Fibroblast of lung (primary cell): ENCODE measurements around the gene MAPKAP1. TPM values are rescaled to one million over a fixed set of nuclear protein-coding genes. Genes with fewer than 3 reads are reported as not detected.
"Not testable (repeated sequence)": the region's sequence is repeated elsewhere in the genome, so short reads cannot be mapped to it uniquely, and the experiment has no call there.

Experiments used
- DNase-seq, 2 donors: peaks; one replicate each; pipeline versions ENCODE4 v3.0.0 to v3.0.0-alpha.2; 2010; ENCODE audit warnings: low read depth in 2 of 2
- H2AFZ ChIP-seq: 2 replicates; pipeline ENCODE4 v1.5.1; 2012; ENCODE audit warnings: low read length, control low read depth, inconsistent platforms
- H3K27ac ChIP-seq: 2 replicates; pipeline ENCODE4 v1.5.1; 2011; ENCODE audit warnings: low read length, control low read depth; ENCODE audit not compliant: insufficient read depth
- H3K27me3 ChIP-seq: 2 replicates; pipeline ENCODE4 v1.5.1; 2011; ENCODE audit warnings: mild to moderate bottlenecking, low read length; ENCODE audit not compliant: control insufficient read depth, insufficient read depth
- H3K36me3 ChIP-seq: 2 replicates; pipeline ENCODE4 v1.5.1; 2011; ENCODE audit warnings: low read length; ENCODE audit not compliant: control insufficient read depth, insufficient read depth
- H3K4me1 ChIP-seq: 2 replicates; pipeline ENCODE4 v1.5.1; 2011; ENCODE audit warnings: low read length; ENCODE audit not compliant: control insufficient read depth, insufficient read depth; ENCODE audit errors: extremely low read depth
- H3K4me2 ChIP-seq: 2 replicates; pipeline ENCODE4 v1.5.1; 2011; ENCODE audit warnings: low read length, control low read depth; ENCODE audit not compliant: insufficient read depth; ENCODE audit errors: extremely low read depth
- H3K4me3 ChIP-seq, 4 experiments: fragments of 200-600 bp in 1 of 4; sonication (generic) in 1 of 4; replicated peaks in 1 of 4; 2 replicates each; pipeline ENCODE4 v1.5.1; 2011 to 2016; ENCODE audit warnings: low read length in 4 of 4, low read depth in 3 of 4, mild to moderate bottlenecking in 3 of 4, control low read depth in 2 of 4, inconsistent platforms in 1 of 4, mixed read lengths in 1 of 4; ENCODE audit not compliant: insufficient read depth in 1 of 4; ENCODE audit errors: control extremely low read depth in 1 of 4
- H3K79me2 ChIP-seq: 2 replicates; pipeline ENCODE4 v1.5.1; 2012; ENCODE audit warnings: mild to moderate bottlenecking, low read length, inconsistent platforms; ENCODE audit not compliant: control insufficient read depth, insufficient read depth
- H3K9ac ChIP-seq: 2 replicates; pipeline ENCODE4 v1.5.1; 2011; ENCODE audit warnings: mild to moderate bottlenecking, low read length, control low read depth; ENCODE audit not compliant: insufficient read depth
- H3K9me3 ChIP-seq: 2 replicates; pipeline ENCODE4 v1.5.1; 2012; ENCODE audit warnings: low read depth, low read length; ENCODE audit not compliant: control insufficient read depth, insufficient read depth
- H4K20me1 ChIP-seq: 2 replicates; pipeline ENCODE4 v1.5.1; 2011; ENCODE audit warnings: low read length; ENCODE audit not compliant: control insufficient read depth, insufficient read depth; ENCODE audit errors: extremely low read depth
- EZH2 ChIP-seq: IDR thresholded peaks from 2 replicates; pipeline ENCODE4 v1.5.1; 2012; ENCODE audit warnings: low read length, control low read depth, mild to moderate bottlenecking; ENCODE audit errors: missing control alignments
- polyA plus RNA-seq, 2 donors: library from polyadenylated mRNA; depleted of rRNA in 1 of 2; stranded (reverse) in 1 of 2; unstranded in 1 of 2; fragments of >200 nt; gene quantifications; 2 replicates each; pipeline ENCODE4 v1.2.1, GENCODE V29; 2011 to 2012; ENCODE audit warnings: missing spikeins in 1 of 2
- total RNA-seq: library from RNA; depleted of rRNA; stranded (reverse); fragments of >200 nt; gene quantifications from 2 replicates; pipeline ENCODE4 v1.2.1, GENCODE V29; 2014
- TF ChIP-seq, protein P1 (sequence below), 2 donors: IDR thresholded peaks in 1 of 2; conservative IDR thresholded peaks in 1 of 2; 1 replicate in 1 of 2; 2 replicates in 1 of 2; pipeline ENCODE4 v1.5.1; 2011 to 2012; ENCODE audit warnings: low read length in 2 of 2, control low read depth in 1 of 2, inconsistent platforms in 1 of 2, low read depth in 1 of 2, mild to moderate bottlenecking in 1 of 2

MAPKAP1 gene
- total and polyA plus RNA-seq, 2 donors (not counting 1 experiment from before 2014, with no cell fraction given), result 63.7 to 127 TPM

DNA sequence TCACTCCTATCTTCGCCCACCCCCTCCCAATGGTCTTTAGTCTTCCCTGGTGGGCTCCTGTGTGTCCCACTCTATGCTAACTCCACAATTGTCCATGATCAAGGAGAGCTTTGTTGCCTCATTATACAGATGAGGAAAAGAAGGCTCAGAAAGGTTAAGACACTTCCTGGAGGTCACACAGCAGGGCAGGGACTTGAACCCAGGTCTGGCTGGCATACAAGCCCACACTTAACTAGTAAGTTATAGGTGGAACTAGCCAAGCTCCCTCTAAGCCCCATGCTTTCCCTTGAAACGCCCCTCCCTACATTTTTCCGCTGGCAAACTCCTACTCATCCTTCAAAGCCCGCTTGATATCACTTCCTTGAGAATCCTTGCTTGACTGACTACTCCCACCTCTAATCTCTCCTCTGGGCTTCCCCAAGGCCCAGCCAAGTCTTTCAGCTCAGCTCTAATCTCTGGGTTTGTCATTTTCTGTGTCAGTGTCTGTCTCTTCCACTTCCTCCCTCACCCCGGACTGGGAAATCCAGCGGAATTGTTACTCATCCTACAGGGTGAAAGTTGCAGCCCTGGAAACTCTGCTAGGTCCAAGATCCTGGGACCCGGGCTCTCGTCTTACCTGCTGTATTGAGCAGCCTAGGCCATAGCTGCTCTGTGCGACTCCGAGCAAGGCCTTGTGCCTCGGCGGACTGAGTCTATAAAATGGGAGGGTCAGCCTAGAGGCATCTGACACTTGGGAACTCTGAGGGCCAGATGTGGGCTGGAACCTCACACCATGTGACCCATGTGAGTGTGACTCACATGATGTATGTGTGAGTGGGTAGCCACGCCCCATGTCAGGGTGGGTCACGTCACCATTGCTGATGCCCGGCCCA is 300.8 kb downstream of the MAPKAP1 start:
- Histone ChIP-seq H3K4me2 (no peak overlapping the region), H3K4me3 (no peak overlapping the region)
- peak in 1 of 2 donors; percentile 48 for DNase-seq

DNA sequence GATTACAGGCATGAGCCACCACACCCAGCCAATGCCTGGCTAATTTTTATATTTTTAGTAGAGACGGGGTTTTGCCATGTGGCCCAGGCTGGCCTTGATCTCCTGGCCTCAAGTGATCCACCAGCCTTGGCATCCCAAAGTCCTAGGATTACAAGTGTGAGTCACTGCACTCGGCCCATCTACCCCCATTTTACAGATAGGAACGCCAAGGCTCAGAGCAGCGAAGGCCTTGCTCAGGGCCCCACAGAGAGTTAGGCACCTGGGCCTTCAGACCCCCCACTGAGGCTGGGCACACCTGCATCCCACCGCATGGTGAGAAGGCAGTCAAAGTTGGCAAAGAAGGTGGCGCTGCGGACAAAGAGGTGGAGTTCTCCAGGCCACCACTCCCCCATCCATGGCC is 302.3 kb downstream of the MAPKAP1 start:
- no peak overlapping the region for H3K9ac ChIP-seq
- H3K4me2 ChIP-seq, result no peak overlapping the region
- no peaks in the 10 kb centered on the region for H3K4me1 ChIP-seq
- H4K20me1 ChIP-seq, result no peaks in the 10 kb centered on the region
- H3K9me3 ChIP-seq, result no peaks in the 10 kb centered on the region
- no peak overlapping the region for H3K4me3 ChIP-seq
- no peak overlapping the region for H2AFZ ChIP-seq
- DNase-seq, result no peak
- no peaks in the 10 kb centered on the region for H3K79me2 ChIP-seq
- H3K27me3 ChIP-seq, result no peaks in the 10 kb centered on the region
- H3K27ac ChIP-seq, result no peak overlapping the region
- no peaks in the 10 kb centered on the region for H3K36me3 ChIP-seq
- no peak for TF ChIP-seq EZH2
- TF ChIP-seq, protein P1, sequence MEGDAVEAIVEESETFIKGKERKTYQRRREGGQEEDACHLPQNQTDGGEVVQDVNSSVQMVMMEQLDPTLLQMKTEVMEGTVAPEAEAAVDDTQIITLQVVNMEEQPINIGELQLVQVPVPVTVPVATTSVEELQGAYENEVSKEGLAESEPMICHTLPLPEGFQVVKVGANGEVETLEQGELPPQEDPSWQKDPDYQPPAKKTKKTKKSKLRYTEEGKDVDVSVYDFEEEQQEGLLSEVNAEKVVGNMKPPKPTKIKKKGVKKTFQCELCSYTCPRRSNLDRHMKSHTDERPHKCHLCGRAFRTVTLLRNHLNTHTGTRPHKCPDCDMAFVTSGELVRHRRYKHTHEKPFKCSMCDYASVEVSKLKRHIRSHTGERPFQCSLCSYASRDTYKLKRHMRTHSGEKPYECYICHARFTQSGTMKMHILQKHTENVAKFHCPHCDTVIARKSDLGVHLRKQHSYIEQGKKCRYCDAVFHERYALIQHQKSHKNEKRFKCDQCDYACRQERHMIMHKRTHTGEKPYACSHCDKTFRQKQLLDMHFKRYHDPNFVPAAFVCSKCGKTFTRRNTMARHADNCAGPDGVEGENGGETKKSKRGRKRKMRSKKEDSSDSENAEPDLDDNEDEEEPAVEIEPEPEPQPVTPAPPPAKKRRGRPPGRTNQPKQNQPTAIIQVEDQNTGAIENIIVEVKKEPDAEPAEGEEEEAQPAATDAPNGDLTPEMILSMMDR (conservative IDR thresholded peaks at IDR 0.05 in 1 of 2, IDR thresholded peaks at IDR 0.05 in 1 of 2; ENCODE audit: low read depth in 1 of 2, low read length in 2 of 2), result no peak

More for the DNA sequence above, 300.8 kb downstream of the MAPKAP1 start:
- no peaks in the 10 kb centered on the region for H3K9me3 ChIP-seq
- no peaks in the 10 kb centered on the region for H3K36me3 ChIP-seq
- no peak overlapping the region for H2AFZ ChIP-seq
- no peaks in the 10 kb centered on the region for H4K20me1 ChIP-seq
- no peak overlapping the region for H3K27ac ChIP-seq
- H3K79me2 ChIP-seq, result no peaks in the 10 kb centered on the region
- H3K9ac ChIP-seq, result no peak overlapping the region
- no peaks in the 10 kb centered on the region for H3K27me3 ChIP-seq
- no peaks in the 10 kb centered on the region for H3K4me1 ChIP-seq
- TF ChIP-seq EZH2, result no peak
- TF ChIP-seq, protein P1 (conservative IDR thresholded peaks at IDR 0.05 in 1 of 2, IDR thresholded peaks at IDR 0.05 in 1 of 2; ENCODE audit: low read depth in 1 of 2, low read length in 2 of 2), result no peak

DNA sequence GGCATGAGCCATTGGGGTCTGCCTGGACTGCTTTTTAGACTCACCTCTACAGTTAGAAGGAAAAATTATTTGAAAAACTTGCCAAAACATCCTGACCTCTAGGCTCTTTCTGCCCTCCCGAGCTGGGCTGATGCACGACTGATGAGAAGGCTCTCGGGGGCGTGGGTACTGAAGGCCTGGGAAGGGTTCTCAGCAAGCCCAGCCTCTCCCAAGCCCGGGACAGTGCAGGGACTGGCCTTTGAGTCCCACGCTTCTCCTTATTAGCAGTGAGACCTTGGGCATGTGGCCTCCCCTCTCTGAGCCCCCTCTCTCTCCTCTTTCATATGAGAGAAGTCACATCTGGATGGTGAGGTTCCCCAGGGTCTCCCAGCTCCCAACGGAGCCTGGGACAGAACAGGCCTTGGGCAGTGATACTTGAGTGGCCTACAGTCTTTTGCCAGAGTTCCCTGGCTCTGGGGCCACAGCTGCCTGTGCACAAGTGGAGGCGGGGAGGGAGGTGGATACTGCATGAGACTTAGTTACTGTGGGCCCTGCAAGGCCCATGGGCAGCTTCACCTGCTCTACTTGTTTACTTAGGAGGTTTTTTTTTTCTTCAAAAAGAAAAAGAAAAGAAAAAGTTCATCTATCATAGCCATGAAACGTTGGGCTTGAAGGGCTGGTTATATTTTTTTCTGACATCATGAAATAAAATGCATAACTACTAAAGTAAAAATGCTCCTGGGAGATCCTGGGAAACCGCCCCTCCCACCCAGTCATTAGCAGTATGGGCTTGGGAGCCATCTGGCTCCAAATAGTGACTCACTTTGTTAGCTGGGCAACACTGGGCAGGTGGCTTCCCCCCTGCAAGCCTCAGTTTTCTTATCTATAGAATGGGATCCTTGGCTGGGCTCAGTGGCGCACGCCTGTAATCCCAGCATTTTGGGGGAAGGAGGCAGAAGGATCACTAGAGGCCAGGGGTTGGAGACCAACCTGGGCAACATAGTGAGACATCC is 306.0 kb downstream of the MAPKAP1 start:
- H4K20me1 ChIP-seq, result no peaks in the 10 kb centered on the region
- no peaks in the 10 kb centered on the region for H3K79me2 ChIP-seq
- DNase-seq, result no peak
- H3K27ac ChIP-seq, result no peak overlapping the region
- H2AFZ ChIP-seq, result no peak overlapping the region
- no peaks in the 10 kb centered on the region for H3K9me3 ChIP-seq
- H3K9ac ChIP-seq, result no peak overlapping the region
- no peaks in the 10 kb centered on the region for H3K4me1 ChIP-seq
- no peak for TF ChIP-seq EZH2
- TF ChIP-seq, protein P1 (conservative IDR thresholded peaks at IDR 0.05 in 1 of 2, IDR thresholded peaks at IDR 0.05 in 1 of 2; ENCODE audit: low read depth in 1 of 2, low read length in 2 of 2), result no peak
- H3K4me2 ChIP-seq, result no peak overlapping the region
- H3K27me3 ChIP-seq, result no peaks in the 10 kb centered on the region
- H3K4me3 ChIP-seq, result no peak overlapping the region
- no peaks in the 10 kb centered on the region for H3K36me3 ChIP-seq

DNA sequence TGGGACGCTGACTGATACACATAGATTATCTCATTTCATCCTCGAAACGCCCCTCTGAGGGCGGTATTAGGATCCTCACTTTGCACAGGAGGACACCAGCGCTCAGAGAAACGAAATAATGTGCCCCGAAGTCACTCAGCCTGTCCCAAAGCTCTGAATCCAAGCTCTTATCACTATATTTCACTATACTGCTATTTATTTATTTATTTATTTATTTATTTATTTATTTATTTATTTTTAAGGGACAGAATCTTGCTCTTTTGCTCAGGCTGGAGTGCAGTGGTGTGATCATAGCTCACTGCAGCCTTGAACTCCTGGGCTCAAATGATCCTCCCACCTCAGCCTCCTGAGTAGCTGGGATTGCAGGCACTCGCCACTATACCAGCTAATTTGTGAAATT is 306.8 kb downstream of the MAPKAP1 start:
- H3K36me3 ChIP-seq, result not testable (repeated sequence)

More for the DNA sequence above, 306.8 kb downstream of the MAPKAP1 start:
- H3K9me3 ChIP-seq, H3K4me3 ChIP-seq, H4K20me1 ChIP-seq, DNase-seq, H3K9ac ChIP-seq, H3K27me3 ChIP-seq, H3K79me2 ChIP-seq, H2AFZ ChIP-seq, H3K4me2 ChIP-seq, H3K4me1 ChIP-seq, H3K27ac ChIP-seq: not testable (repeated sequence)
